Activated CD4-positive, alpha-beta T cell treated with anti-CD3 and anti-CD28 coated beads, Interleukin-2, amount 10 ng/mL, durations not matched to agents 24 days and 14 days (primary cell): ENCODE measurements around the gene PPP1R12A. TPM values are rescaled to one million over a fixed set of nuclear protein-coding genes. Genes with fewer than 3 reads are reported as not detected.
A peak's percentile ranks its signal among the peaks of the same experiment; 100 is the strongest.

Experiments used
- DNase-seq: peaks from one replicate; pipeline ENCODE4 v3.0.0; 2022
- H3K27ac Mint-ChIP-seq: one replicate; pipeline ENCODE4 v1.8.0; 2022; ENCODE audit warnings: mild to moderate bottlenecking, mixed read lengths
- H3K27me3 Mint-ChIP-seq: one replicate; pipeline ENCODE4 v1.8.0; 2022; ENCODE audit warnings: mixed read lengths
- H3K36me3 Mint-ChIP-seq: one replicate; pipeline ENCODE4 v1.8.0; 2022; ENCODE audit warnings: low read depth, mild to moderate bottlenecking, mixed read lengths
- H3K4me1 Mint-ChIP-seq: one replicate; pipeline ENCODE4 v1.8.0; 2021; ENCODE audit warnings: mixed read lengths
- H3K4me3 Mint-ChIP-seq: one replicate; pipeline ENCODE4 v1.8.0; 2022; ENCODE audit warnings: mild to moderate bottlenecking, moderate library complexity, mixed read lengths
- H3K9me3 Mint-ChIP-seq: one replicate; pipeline ENCODE4 v1.8.0; 2021; ENCODE audit warnings: mixed read lengths
- intact Hi-C: fragments of 100-400 bp; cut with micrococcal nuclease; formaldehyde crosslinking; loops from one replicate; pipeline ENCODE4 v1.15.1; 2023
- total RNA-seq: library from RNA; stranded (reverse); gene quantifications from 2 replicates; pipeline ENCODE4 v1.2.3, GENCODE V29; 2022

Gene PPP1R12A
- total RNA-seq, 1 donor from 2014 or later = 78.9 TPM

- Mint-ChIP-seq H3K9me3 (peaks cover 5% of the 10 kb centered on the region), H3K27me3 (no peaks in the 10 kb centered on the region), H3K4me1 (peaks cover 12% of the 10 kb centered on the region), H3K36me3 (peaks cover 56% of the 10 kb centered on the region), H3K27ac (no peak overlapping the region), H3K4me3 (no peak overlapping the region)
- DNase-seq = no peak
- intact Hi-C loops = no loop called here
These were observed 64.0 kb downstream of the PPP1R12A start for GRCh38 chr12:79870916-79871315.

- intact Hi-C loops = no loop called here
- Mint-ChIP-seq H3K27ac (no peak overlapping the region), H3K36me3 (peaks cover 53% of the 10 kb centered on the region), H3K4me1 (peaks cover 14% of the 10 kb centered on the region), H3K27me3 (no peaks in the 10 kb centered on the region), H3K4me3 (no peak overlapping the region), H3K9me3 (peaks cover 17% of the 10 kb centered on the region)
- DNase-seq = no peak
These were observed 75.3 kb downstream of the PPP1R12A start for GRCh38 chr12:79859646-79860045.

GRCh38 chr12:79858518-79858917, 76.4 kb downstream of the PPP1R12A start:
- Mint-ChIP-seq H3K4me1 (peaks cover 7% of the 10 kb centered on the region), H3K27ac (no peak overlapping the region), H3K4me3 (no peak overlapping the region), H3K9me3 (peaks cover 10% of the 10 kb centered on the region), H3K27me3 (no peaks in the 10 kb centered on the region), H3K36me3 (peaks cover 49% of the 10 kb centered on the region)
- no peak for DNase-seq
- intact Hi-C loops = no loop called here

- Mint-ChIP-seq H3K9me3 (peaks cover 4% of the 10 kb centered on the region), H3K27ac (no peak overlapping the region), H3K27me3 (no peaks in the 10 kb centered on the region), H3K4me3 (no peak overlapping the region), H3K4me1 (peaks cover 5% of the 10 kb centered on the region), H3K36me3 (peaks cover 53% of the 10 kb centered on the region)
- no peak for DNase-seq
- intact Hi-C loops = no loop called here
These were observed 77.2 kb downstream of the PPP1R12A start for GRCh38 chr12:79857675-79858074.

GRCh38 chr12:79850610-79851299, 84.1 kb downstream of the PPP1R12A start:
- Mint-ChIP-seq H3K4me1 (peaks cover 18% of the 10 kb centered on the region), H3K4me3 (no peak overlapping the region), H3K9me3 (peaks cover 4% of the 10 kb centered on the region), H3K36me3 (peaks cover 35% of the 10 kb centered on the region), H3K27ac (no peak overlapping the region), H3K27me3 (no peaks in the 10 kb centered on the region)
- intact Hi-C loops = no loop called here
- DNase-seq = no peak

GRCh38 chr12:79848339-79848738, 86.6 kb downstream of the PPP1R12A start:
- Mint-ChIP-seq H3K4me1 (peaks cover 26% of the 10 kb centered on the region), H3K4me3 (peak overlapping the region; percentile 31), H3K27me3 (no peaks in the 10 kb centered on the region), H3K36me3 (peaks cover 39% of the 10 kb centered on the region), H3K9me3 (peaks cover 13% of the 10 kb centered on the region), H3K27ac (peak overlapping the region; percentile 69)
- intact Hi-C loops = no loop called here
- DNase-seq = no peak

- no peaks in the 10 kb centered on the region for H3K27me3 Mint-ChIP-seq
- intact Hi-C loops = no loop called here
- H3K4me3 Mint-ChIP-seq = no peak overlapping the region
- no peak overlapping the region for H3K27ac Mint-ChIP-seq
- no peak for DNase-seq
- peaks cover 38% of the 10 kb centered on the region for H3K36me3 Mint-ChIP-seq
- peaks cover 29% of the 10 kb centered on the region for H3K4me1 Mint-ChIP-seq
- peaks cover 13% of the 10 kb centered on the region for H3K9me3 Mint-ChIP-seq
These were observed 87.5 kb downstream of the PPP1R12A start for GRCh38 chr12:79847417-79847816.

- intact Hi-C loops = no loop called here
- H3K4me3 Mint-ChIP-seq = no peak overlapping the region
- peaks cover 50% of the 10 kb centered on the region for H3K36me3 Mint-ChIP-seq
- no peak for DNase-seq
- H3K4me1 Mint-ChIP-seq = peaks cover 36% of the 10 kb centered on the region
- no peaks in the 10 kb centered on the region for H3K27me3 Mint-ChIP-seq
- peaks cover 20% of the 10 kb centered on the region for H3K9me3 Mint-ChIP-seq
- H3K27ac Mint-ChIP-seq = no peak overlapping the region
These were observed 90.2 kb downstream of the PPP1R12A start for GRCh38 chr12:79844693-79845092.

GRCh38 chr12:79843978-79844377, 90.9 kb downstream of the PPP1R12A start:
- Mint-ChIP-seq H3K4me1 (peaks cover 29% of the 10 kb centered on the region), H3K27ac (no peak overlapping the region), H3K9me3 (peaks cover 20% of the 10 kb centered on the region), H3K27me3 (no peaks in the 10 kb centered on the region), H3K36me3 (peaks cover 57% of the 10 kb centered on the region), H3K4me3 (no peak overlapping the region)
- intact Hi-C loops = no loop called here
- no peak for DNase-seq

- Mint-ChIP-seq H3K9me3 (peaks cover 25% of the 10 kb centered on the region), H3K27me3 (no peaks in the 10 kb centered on the region), H3K4me3 (no peak overlapping the region), H3K4me1 (peaks cover 24% of the 10 kb centered on the region), H3K27ac (no peak overlapping the region), H3K36me3 (peaks cover 65% of the 10 kb centered on the region)
- no peak for DNase-seq
- intact Hi-C loops = no loop called here
These were observed 92.3 kb downstream of the PPP1R12A start for GRCh38 chr12:79842630-79843029.

GRCh38 chr12:79841878-79842265, 93.0 kb downstream of the PPP1R12A start:
- H3K9me3 Mint-ChIP-seq = peaks cover 26% of the 10 kb centered on the region
- peaks cover 64% of the 10 kb centered on the region for H3K36me3 Mint-ChIP-seq
- intact Hi-C loops = no loop called here
- no peak for DNase-seq
- no peak overlapping the region for H3K27ac Mint-ChIP-seq
- H3K27me3 Mint-ChIP-seq = no peaks in the 10 kb centered on the region
- H3K4me1 Mint-ChIP-seq = peaks cover 21% of the 10 kb centered on the region
- no peak overlapping the region for H3K4me3 Mint-ChIP-seq

GRCh38 chr12:79841248-79841877, 93.5 kb downstream of the PPP1R12A start:
- H3K27ac Mint-ChIP-seq = no peak overlapping the region

GRCh38 chr12:79838359-79838758, 96.5 kb downstream of the PPP1R12A start:
- peaks cover 18% of the 10 kb centered on the region for H3K4me1 Mint-ChIP-seq
- intact Hi-C loops = loop anchor here (5.0 kb wide), 1 partner anchor 94 kb away; no protein-coding TSS in a partner anchor
- H3K36me3 Mint-ChIP-seq = peaks cover 58% of the 10 kb centered on the region
- H3K27ac Mint-ChIP-seq = no peak overlapping the region
- H3K27me3 Mint-ChIP-seq = no peaks in the 10 kb centered on the region
- peaks cover 17% of the 10 kb centered on the region for H3K9me3 Mint-ChIP-seq
- no peak for DNase-seq
- H3K4me3 Mint-ChIP-seq = no peak overlapping the region

More at GRCh38 chr12:79841248-79841877, 93.5 kb downstream of the PPP1R12A start:
- Mint-ChIP-seq H3K4me3 (no peak overlapping the region), H3K9me3 (peaks cover 26% of the 10 kb centered on the region), H3K27me3 (no peaks in the 10 kb centered on the region), H3K36me3 (peaks cover 63% of the 10 kb centered on the region), H3K4me1 (peaks cover 21% of the 10 kb centered on the region)
- DNase-seq = no peak
- intact Hi-C loops = no loop called here

- intact Hi-C loops = loop anchor here (5.0 kb wide), 1 partner anchor 95 kb away; no protein-coding TSS in a partner anchor
- Mint-ChIP-seq H3K9me3 (peaks cover 17% of the 10 kb centered on the region), H3K4me1 (peaks cover 18% of the 10 kb centered on the region), H3K27me3 (no peaks in the 10 kb centered on the region), H3K4me3 (no peak overlapping the region), H3K36me3 (peaks cover 53% of the 10 kb centered on the region), H3K27ac (no peak overlapping the region)
- DNase-seq = no peak
These were observed 97.3 kb downstream of the PPP1R12A start for GRCh38 chr12:79837575-79837974.
